ENCODE measurements around the gene ELAVL2. TPM values are rescaled to one million over a fixed set of nuclear protein-coding genes. Genes with fewer than 3 reads are reported as not detected.

ELAVL2 gene
- total RNA-seq, 1 experiment from 2014 or later: not detected

- no peaks in the 10 kb centered on the region for H3K9me2 ChIP-seq (ENCODE audit: insufficient read depth)
- H3K79me2 ChIP-seq (ENCODE audit: low read depth): no peaks in the 10 kb centered on the region
- H3K4me2 ChIP-seq: no peak overlapping the region
- H3K4me1 ChIP-seq (replicated peaks; ENCODE audit: insufficient read depth): no peaks in the 10 kb centered on the region
- no peaks in the 10 kb centered on the region for H3K9me3 ChIP-seq (ENCODE audit: insufficient read depth, low read depth)
- intact Hi-C loops (cut with micrococcal nuclease; ENCODE audit: unreplicated experiment): no loop called here
- H3K27ac ChIP-seq: no peak overlapping the region
- DNase-seq: no peak
- no peaks in the 10 kb centered on the region for H3F3A ChIP-seq (ENCODE audit: insufficient read depth, low read depth)
- no peaks in the 10 kb centered on the region for H3K36me3 ChIP-seq (ENCODE audit: low read depth)
- ChIA-PET CTCF (no interaction called here), POLR2A (ENCODE audit: unreplicated experiment) (no interaction called here)
- H3K27me3 ChIP-seq (ENCODE audit: insufficient read depth, low read depth): no peaks in the 10 kb centered on the region
- no peak for TF ChIP-seq EZH2 (IDR thresholded peaks at IDR 0.05; ENCODE audit: low read depth)
- TF ChIP-seq CTCF (conservative IDR thresholded peaks at IDR 0.05): no peak
- H2AFZ ChIP-seq: no peak overlapping the region
- no TSS peak for BruUV-seq (replicated peaks)
- H4K20me1 ChIP-seq (ENCODE audit: insufficient read depth): no peaks in the 10 kb centered on the region
- H3K4me3 ChIP-seq: no peak overlapping the region
Observed at GRCh38 chr9:23823986-23824829, 1.8 kb downstream of the ELAVL2 start.

- CTCF ChIA-PET: no interaction called here
- no peaks in the 10 kb centered on the region for H3K79me2 ChIP-seq (ENCODE audit: low read depth)
- no peak overlapping the region for H3K4me2 ChIP-seq
- no peaks in the 10 kb centered on the region for H4K20me1 ChIP-seq (ENCODE audit: insufficient read depth)
- TF ChIP-seq EZH2 (IDR thresholded peaks at IDR 0.05; ENCODE audit: low read depth) (no peak), CTCF (conservative IDR thresholded peaks at IDR 0.05) (no peak)
- H3K9me3 ChIP-seq (ENCODE audit: insufficient read depth, low read depth): no peaks in the 10 kb centered on the region
- H3K9me2 ChIP-seq (ENCODE audit: insufficient read depth): no peaks in the 10 kb centered on the region
- BruUV-seq (replicated peaks): no TSS peak
- no peaks in the 10 kb centered on the region for H3K36me3 ChIP-seq (ENCODE audit: low read depth)
- POLR2A ChIA-PET (ENCODE audit: unreplicated experiment): no interaction called here
- DNase-seq: no peak
- intact Hi-C loops (cut with micrococcal nuclease; ENCODE audit: unreplicated experiment): no loop called here
- no peak overlapping the region for H3K4me3 ChIP-seq
- no peak overlapping the region for H2AFZ ChIP-seq
- H3K27me3 ChIP-seq (ENCODE audit: insufficient read depth, low read depth): no peaks in the 10 kb centered on the region
- no peaks in the 10 kb centered on the region for H3K4me1 ChIP-seq (replicated peaks; ENCODE audit: insufficient read depth)
- no peaks in the 10 kb centered on the region for H3F3A ChIP-seq (ENCODE audit: insufficient read depth, low read depth)
- no peak overlapping the region for H3K27ac ChIP-seq
Observed at GRCh38 chr9:23823269-23823668, 2.8 kb downstream of the ELAVL2 start.

- Histone ChIP-seq H4K20me1 (ENCODE audit: insufficient read depth) (no peaks in the 10 kb centered on the region), H3K4me1 (replicated peaks; ENCODE audit: insufficient read depth) (no peaks in the 10 kb centered on the region), H3F3A (ENCODE audit: insufficient read depth, low read depth) (no peaks in the 10 kb centered on the region), H3K9me2 (ENCODE audit: insufficient read depth) (no peaks in the 10 kb centered on the region), H2AFZ (no peak overlapping the region), H3K79me2 (ENCODE audit: low read depth) (no peaks in the 10 kb centered on the region), H3K9me3 (ENCODE audit: insufficient read depth, low read depth) (no peaks in the 10 kb centered on the region), H3K27me3 (ENCODE audit: insufficient read depth, low read depth) (no peaks in the 10 kb centered on the region), H3K4me2 (no peak overlapping the region), H3K4me3 (no peak overlapping the region), H3K27ac (no peak overlapping the region), H3K36me3 (ENCODE audit: low read depth) (no peaks in the 10 kb centered on the region)
- CTCF ChIA-PET: no interaction called here
- BruUV-seq (replicated peaks): no TSS peak
- TF ChIP-seq CTCF (conservative IDR thresholded peaks at IDR 0.05): no peak
- no peak for TF ChIP-seq EZH2 (IDR thresholded peaks at IDR 0.05; ENCODE audit: low read depth)
- intact Hi-C loops (cut with micrococcal nuclease; ENCODE audit: unreplicated experiment): no loop called here
- POLR2A ChIA-PET (ENCODE audit: unreplicated experiment): no interaction called here
- DNase-seq: no peak
Observed at GRCh38 chr9:23822261-23823169, 3.5 kb downstream of the ELAVL2 start.
